CD4-positive, alpha-beta T cell treated with Interleukin-4 for 1 hour (primary cell): ENCODE data around the gene CPED1.
"Not testable (repeated sequence)": the region's sequence is repeated elsewhere in the genome, so short reads cannot be mapped to it uniquely, and the experiment has no call there.

Experiments used
- DNase-seq, 2 donors: peaks; one replicate each; pipeline ENCODE4 v3.0.0-alpha.2; 2020 to 2022

Gene CPED1

DNA sequence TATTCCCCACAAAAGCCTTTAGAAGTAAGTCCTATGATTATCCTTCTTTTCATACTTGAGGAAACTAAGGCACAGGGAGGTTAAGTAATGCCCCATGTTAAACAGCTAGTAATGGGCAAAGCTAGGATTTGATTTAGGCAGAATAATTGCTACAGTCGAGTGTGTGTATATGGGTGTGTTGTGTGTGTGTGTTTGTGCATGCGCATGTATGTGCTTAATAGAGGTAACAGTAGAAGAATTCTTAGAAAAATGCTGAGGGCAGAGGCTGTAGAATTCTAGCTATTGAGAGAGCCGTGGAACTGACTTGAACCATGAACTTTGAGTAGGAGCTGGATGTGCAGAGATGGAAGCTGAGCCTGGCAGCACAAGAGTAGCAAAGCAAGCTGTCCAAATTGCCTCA is 208.9 kb downstream of the CPED1 start:
- no peak for DNase-seq

DNA sequence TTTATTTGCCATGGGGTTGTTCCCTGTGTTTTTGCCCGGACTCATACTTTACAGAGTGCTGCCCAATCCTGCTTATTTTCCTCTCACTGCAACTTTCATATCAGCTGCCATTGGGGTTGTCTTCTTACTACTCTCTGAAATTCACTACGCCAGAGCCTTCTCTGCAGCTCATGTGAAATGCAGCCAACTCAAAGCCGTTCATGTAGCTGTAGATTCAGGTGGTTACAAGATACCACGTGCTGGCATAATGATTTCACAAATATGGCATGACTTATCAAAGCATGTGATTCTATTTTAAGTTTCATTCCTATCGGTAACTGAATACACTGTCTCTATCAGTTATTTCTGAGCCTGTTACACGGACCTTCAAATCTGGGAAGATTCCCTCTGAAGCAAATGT is 210.0 kb downstream of the CPED1 start:
- DNase-seq: no peak

DNA sequence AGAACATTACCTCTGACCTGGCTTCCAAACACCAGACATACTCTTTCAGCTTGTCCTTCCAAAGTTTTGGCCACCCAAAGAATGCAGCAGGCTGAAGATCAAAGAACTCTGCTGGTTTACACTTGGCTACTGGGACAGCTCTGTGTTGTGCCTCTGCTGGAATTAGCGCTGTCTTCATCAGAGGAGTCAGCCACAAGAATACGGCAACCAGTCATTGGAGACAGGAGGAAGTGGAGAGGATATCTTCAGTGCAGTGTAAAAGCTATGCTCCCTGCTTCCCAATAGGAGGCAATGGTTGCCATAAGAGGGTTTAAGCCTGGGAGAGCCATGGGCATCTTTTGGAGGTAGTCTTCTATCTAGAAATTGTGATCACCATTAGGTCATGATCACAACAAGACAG is 213.6 kb downstream of the CPED1 start:
- DNase-seq: no peak

DNA sequence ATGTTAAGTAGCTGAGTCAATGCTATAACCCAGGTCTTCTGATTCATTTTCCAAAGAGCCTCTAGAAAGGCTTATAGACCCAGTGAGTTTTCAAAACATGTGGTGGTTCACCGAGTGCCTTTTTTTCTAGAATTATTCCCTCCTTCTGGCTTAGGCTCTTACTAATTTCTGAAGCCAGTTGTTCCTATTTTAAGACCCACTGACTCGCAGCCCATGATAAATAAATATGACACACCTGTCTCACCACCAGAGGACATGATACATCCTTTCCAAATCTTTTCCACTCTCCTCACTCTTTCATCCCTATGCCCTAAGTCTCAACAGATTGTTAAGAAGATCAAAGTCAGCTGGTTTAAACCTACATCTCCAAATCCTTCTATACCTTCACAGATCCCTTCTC is 214.3 kb downstream of the CPED1 start:
- DNase-seq: no peak

DNA sequence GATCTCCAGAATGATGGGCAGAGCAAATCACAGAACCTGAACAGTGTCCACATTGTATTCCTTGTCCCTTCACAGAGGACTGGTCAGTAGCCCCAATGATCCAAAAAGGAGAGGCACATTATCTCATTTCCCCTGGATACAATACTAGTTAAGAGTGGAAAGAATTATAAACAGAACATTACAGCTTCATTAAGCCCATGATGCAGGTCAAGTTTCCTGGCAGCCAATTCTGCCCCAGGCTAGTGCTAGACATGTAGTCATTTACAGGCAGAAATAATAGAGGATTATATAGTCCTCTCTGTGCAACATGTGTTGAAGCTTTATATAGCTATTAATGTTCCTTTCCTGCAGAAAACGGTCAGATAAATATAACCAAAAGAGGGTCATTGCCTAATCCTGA is 216.0 kb downstream of the CPED1 start:
- no peak for DNase-seq

DNA sequence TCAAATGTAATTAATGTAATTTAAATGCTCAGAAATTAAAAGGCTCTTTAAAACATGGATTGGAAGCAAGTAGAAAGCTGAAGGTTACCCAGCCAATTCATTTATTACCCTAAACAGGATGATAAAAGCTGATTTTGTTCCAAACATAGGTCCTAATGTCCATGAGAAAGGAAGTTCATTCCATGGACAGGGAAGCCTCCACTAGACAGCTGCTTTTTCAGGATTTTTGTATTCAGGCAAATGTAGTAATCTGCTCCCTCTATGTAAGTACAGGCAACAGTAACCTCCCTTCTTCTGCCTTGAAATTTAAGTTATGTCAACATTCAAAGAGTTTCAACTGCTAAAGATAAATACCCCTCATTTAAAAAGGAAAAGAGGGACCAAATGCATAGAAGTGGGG is 217.3 kb downstream of the CPED1 start:
- no peak for DNase-seq

DNA sequence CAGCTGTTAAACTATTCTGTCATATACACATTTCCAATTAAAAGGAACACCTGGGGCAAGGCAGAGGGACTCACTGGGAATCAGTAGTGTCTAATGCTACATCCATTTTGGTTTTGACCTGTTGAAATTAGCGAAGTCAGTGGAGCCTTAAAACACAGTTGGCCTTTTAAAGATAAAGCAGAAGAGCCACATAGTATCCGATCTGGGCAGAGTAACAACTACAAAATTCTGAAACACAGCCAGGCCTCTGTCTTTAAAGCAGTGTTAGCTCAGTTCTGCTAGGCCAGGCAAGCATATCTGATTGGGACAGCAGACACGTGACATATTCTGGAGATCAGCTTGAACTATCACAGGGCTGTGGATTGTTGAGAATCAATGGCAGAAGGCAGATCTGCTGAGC is 222.7 kb downstream of the CPED1 start:
- DNase-seq: no peak

DNA sequence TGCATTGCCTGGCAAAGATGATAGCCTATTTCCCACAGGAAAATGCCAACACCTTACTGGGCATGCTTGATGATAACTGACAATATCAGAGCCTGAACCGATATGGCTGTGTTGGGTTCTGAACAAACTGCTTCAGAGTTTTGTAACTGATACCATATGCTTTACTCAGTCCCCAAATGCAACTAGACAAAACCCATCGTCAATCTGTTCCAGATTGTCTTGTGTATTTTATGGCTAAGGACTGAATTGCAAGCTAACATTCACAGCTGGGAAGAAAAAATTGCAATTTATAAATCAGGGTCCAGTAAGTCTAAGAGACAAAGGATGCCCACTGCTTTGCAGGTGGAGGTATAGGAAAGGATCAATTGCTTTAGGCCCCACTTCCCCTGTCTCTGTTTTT is 223.5 kb downstream of the CPED1 start:
- DNase-seq: no peak

DNA sequence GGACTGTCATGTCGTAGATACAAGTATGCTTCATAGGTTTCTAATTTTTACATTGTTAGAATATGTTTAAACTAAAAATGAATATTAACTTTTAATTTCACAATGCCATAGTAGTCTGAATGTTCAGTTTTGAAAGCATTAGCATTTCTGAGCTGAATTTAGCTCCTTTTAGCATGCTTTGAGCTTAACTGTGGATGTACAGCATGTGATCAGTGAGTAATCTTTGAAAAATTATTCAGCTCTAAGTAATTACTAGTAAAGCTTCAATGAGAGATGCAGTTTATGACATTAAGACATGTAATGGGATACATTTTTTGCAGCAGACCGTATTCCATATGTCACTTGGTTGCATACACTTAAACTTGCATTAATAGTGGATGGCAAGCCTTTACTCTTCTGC is 226.1 kb downstream of the CPED1 start:
- no peak for DNase-seq

DNA sequence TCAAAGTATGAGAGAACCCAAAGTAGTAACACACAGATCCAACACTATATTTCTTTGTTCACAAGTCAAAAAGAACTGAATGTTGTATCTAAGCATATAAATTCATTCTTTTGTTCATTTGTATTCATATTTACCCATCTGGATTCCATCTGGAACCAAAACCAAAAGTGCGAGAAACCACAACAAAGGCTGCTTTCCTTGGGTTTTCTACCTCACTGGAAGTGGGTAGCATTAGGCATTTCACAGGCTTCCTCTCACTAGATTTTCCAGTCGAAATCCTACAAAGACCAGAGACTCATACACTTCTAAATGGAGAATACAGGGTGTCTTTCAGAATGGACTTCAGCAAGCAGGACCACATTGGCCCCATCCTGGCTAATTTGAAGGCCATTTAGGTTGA is 230.5 kb downstream of the CPED1 start:
- no peak for DNase-seq

DNA sequence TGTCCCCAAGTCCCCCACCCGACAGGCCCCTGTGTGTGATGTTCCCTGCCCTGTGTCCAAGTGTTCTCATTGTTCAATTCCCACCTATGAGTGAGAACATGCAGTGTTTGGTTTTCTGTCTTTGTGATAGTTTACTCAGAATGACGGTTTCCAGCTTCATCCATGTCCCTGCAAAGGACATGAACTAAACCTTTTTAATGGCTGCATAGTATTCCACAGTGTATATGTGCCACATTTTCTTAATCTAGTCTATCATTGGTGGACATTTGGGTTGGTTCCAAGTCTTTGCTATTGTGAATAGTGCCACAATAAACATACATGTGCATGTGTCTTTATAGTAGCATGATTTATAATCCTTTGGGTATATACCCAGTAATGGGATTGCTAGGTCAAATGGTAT is 232.6 kb downstream of the CPED1 start:
- DNase-seq: not testable (repeated sequence)

DNA sequence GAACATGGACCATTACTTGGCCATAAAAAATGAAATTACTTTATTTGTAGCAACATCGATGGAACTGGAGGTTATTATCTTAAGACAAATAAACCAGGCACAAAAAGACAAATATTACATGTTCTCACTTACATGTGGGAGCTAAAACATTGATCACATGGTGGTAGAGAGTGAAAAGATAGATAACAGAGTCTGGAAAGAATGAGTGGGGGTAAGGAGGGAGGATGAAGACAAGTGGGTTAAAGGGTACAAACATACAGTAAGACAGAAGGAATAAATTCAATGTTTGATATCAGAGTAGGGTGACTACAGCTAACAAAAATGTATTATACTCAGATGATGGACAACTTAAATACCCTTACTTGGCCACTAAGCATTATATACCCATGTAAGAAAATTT is 240.3 kb downstream of the CPED1 start:
- DNase-seq: no peak

DNA sequence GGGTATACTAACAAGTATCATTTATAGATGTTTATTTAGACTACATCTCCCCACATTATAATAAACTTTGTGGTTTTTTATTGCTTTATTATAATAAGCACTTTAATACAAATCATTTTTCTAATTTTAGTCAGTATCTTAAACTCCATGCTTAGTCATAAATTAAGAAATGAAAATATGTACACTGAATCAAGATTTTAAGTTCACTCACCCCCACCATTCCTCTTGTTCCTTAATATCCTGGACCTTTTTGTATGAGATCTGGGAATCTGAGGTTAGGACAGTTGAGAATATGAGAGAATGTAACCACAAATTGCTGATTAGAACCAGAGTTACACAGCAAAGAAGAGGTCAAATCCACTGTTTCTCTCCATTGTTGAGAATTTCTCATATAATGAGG is 246.7 kb downstream of the CPED1 start:
- DNase-seq: no peak

DNA sequence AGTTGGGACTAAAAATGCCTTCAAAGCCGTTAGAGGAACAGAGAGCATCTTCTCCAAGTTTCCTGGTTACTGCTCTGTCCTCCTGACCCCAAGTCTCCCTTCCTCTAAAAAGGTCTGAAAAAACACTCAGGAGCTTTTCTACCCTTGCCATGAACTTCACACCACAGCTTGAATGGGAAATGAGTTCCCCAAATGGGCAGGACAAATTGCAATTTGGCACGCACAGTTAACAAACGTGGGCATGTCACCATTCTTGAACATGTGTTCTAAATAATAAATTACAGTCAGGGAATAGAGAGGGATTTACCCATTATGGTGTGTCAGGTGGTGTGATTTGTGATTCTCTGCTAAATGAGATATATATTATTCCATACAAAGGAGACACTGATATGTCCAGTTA is 249.1 kb downstream of the CPED1 start:
- DNase-seq: no peak

DNA sequence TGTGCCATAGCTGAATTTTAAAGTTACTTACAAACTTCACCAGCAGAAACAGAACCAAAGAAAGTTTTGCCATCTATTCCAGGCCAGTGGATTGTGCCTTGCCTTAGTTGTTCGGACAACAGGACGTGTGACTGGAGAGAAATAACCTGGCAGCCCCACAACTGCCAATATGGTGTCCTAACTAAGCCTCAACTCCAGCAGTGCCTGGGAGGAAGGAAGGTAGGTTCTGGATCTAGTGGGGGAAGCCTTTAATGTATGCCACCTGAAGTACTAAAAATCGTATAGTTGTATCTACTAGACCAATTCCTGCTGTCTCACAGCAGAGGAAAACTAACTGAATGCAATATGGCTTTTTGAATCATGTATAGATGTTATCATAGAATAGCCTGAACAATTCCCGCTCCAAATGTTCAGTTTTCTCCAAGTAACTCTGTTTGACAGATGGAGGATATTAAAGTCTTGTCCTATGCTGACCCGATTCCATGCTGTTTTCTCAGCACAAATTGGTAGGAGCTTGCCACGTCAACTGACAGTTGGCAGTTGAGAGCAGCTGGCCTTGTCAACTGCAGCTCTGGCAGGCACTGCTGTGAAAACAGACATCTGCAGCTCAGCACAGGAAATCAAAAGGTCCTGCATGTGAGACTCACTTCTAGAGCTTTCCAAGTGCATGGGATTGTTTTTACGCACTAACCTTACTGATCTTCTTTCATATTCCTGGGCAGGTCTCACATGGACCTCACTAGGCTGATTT is 255.8 kb downstream of the CPED1 start:
- no peak for DNase-seq

DNA sequence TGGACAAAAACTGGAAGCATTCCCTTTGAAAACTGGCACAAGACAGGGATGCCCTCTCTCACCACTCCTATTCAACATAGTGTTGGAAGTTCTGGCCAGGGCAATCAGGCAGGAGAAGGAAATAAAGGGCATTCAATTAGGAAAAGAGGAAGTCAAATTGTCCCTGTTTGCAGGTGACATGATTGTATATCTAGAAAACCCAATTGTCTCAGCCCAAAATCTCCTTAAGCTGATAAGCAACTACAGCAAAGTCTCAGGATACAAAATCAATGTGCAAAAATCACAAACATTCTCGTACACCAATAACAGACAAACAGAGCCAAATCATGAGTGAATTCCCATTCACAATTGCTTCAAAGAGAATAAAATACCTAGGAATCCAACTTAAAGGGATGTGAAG is 262.9 kb downstream of the CPED1 start:
- DNase-seq: not testable (repeated sequence)

DNA sequence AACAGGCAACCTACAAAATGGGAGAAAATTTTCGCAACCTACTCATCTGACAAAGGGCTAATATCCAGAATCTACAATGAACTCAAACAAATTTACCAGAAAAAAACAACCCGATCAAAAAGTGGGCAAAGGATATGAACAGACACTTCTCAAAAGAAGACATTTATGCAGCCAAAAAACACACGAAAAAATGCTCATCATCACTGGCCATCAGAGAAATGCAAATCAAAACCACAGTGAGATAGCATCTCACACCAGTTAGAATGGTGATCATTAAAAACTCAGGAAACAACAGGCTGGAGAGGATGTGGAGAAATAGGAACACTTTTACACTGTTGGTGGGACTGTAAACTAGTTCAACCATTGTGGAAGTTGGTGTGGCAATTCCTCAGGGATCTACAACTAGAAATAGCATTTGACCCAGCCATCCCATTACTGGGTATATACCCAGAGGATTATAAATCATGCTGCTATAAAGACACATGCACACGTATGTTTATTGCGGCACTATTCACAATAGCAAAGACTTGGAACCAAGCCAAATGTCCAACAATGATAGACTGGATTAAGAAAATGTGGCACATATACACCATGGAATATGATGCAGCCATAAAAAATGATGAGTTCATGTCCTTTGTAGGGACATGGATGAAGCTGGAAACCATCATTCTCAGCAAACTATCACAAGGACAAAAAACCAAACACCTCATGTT is 264.2 kb downstream of the CPED1 start:
- DNase-seq: not testable (repeated sequence)

DNA sequence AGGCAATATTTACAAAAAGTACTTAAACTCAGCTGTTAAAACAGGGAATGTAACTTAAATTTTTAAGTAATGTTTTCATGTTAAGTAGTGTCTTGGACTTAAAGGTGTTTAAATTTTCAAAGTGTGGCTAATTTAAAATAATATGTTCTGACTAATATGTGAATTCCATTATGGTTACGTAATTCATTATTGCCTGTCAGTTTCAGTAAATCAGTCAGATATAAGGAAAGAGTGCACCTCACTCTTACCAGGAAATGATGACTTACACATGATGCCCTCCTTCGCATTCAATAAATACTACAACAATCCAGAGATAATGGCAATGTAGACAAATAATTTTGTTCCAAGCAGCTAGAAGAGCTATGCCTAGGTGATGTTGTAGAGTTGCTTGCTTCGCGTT is 271.3 kb downstream of the CPED1 start:
- no peak for DNase-seq

DNA sequence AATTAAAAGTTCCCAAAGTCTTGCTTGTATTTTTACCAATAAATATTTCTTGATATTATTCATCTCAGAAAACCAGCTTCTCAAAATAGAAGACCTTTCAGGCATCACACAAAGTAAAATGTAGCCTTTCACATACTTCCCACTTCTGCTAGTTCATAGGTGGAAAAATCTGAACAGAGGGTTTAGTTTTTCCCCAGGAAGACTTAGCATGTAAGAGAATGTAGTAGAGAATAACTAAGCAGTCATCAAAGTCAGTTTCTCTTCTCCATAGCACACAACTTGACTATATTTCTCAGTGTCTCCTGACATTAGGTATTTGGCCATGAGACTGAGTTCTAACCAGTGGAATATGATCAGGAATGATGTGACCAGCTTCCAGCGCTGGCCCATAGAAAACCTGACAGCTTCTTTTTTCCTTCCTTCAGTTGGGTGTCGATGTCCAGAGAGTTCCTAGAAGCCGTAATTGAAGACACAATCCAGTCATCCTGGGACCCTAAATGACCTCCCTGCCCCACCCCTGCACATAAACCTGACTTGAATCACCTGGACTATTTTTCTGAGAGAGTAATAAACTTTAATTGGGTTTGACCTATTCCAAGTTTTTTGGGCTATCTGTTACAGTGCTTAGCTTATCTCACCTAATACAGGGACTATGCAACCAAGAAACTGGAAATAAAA is 272.8 kb downstream of the CPED1 start:
- DNase-seq: no peak

DNA sequence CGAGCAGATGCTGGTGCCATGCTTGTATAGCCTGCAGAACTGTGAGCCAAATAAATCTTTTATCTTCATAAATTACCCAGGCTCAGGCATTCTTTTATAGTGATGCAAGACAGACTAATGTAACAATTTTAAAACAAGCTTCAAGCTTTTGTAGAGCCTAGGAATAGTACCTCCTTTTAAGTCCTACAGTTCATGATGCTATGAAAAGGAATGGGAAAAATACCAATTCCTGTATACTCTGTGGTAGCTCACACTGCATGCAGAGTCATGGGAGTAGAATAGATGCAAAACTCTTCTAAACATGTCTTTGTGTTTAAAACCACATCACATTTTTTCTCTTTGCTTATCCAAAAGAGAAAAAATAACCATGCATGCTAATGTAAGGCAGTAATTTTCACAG is 273.7 kb downstream of the CPED1 start:
- no peak for DNase-seq

DNA sequence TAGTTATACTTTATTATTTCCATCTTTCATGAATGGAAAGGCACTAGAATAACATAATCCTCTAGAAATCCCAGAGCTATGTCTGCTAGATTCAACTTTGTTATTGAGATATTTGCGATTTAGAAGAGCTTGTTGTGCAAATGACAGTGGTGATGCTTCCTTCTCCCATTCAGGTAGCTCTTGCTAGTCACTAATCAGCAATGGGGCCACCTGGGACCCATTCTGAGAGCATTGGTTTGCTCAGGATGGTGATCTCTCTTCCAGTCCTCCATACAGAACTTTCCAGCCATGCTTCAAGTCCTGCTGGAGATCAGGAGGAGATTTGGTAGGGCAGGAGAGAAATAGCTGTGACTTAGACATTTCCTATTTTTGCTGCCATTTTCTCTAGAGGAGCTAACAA is 274.5 kb downstream of the CPED1 start:
- no peak for DNase-seq

DNA sequence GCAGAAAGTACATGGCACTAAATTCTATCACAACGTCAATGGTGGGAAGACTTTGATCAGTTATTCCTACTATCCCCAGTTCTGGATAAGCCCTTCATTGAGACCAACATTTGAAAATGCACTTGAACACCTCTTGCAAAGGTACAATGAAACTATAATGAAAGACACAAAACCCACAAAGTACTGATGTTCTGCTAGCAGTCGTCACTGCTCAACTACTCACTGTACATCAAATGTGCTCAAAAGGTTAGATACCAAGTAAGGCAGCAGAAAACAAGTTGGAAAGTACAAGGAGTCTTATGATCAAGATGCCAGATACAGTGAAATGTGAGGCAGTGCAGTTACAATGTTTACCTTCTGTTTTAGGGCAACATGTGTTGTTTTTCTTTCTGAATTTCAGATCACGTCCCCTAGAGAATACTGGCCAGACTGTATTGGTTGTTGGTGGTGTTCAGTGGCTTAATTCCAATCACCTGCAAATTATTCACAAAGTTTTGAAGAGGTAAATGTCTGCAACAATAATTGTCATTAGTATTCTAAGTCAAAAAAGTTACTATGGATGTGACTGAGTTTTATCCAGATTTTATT is 277.9 kb downstream of the CPED1 start:
- DNase-seq: no peak

DNA sequence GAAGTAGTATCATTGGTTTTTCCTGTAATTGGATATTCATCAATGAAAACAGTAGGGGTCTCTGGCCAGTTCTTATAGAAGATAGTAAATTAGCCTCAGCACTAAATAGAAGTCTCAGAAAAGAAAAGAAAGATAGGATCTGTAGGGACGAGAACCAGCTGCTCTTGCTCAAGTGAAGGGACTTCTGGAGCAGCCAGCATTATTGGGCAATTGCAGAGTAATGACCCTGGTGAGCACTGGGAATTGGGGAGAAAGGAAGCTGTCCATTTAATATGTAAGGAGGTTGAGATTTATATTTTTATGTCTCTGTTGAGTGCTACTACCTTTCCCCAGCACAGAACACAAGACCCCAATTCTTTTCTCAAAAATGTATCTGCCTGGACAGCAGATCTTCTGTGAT is 279.1 kb downstream of the CPED1 start:
- DNase-seq: no peak

DNA sequence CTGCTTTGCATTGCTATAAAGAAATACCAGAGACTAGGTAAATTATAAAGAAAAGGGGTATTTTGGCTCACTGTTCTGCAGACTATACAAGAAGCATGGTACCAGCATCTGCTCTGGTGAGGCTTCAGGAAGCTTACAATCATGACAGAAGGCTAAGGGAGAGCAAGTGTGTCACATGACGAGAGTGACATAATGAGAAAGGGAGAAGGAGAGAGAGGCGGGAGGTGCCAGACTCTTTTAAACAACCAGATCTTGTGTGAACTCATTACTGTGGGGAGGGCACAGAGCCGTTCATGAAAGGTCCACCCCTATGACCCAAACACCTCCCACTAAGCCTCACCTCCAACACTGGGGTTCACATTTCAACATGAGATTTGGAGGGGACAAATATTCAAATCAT is 281.3 kb downstream of the CPED1 start:
- no peak for DNase-seq
